ENCODE measurements around the gene HSPB1. TPM values are rescaled to one million over a fixed set of nuclear protein-coding genes. Genes with fewer than 3 reads are reported as not detected.

Gene HSPB1
- total RNA-seq, 6 experiments from 2014 or later = 1,016 to 1,211 (median 1,126) TPM

- no peak for TF ChIP-seq CTCF (IDR thresholded peaks at IDR 0.05)
- no peaks in the 10 kb centered on the region for H3K36me3 Mint-ChIP-seq (ENCODE audit: low read depth)
- H3K4me1 Mint-ChIP-seq (ENCODE audit: low read depth) = no peaks in the 10 kb centered on the region
- H3K4me3 Mint-ChIP-seq = no peak overlapping the region
- H3K9me3 Mint-ChIP-seq = no peaks in the 10 kb centered on the region
- H3K27me3 Mint-ChIP-seq (ENCODE audit: insufficient read depth) = peaks cover 7% of the 10 kb centered on the region
- DNase-seq = no peak
- no peak overlapping the region for H3K27ac Mint-ChIP-seq
These were observed 41.1 kb upstream of the HSPB1 start for GRCh38 chr7:76261329-76261728.

GRCh38 chr7:76261931-76262330, 40.5 kb upstream of the HSPB1 start:
- H3K4me3 Mint-ChIP-seq = no peak overlapping the region
- no peaks in the 10 kb centered on the region for H3K36me3 Mint-ChIP-seq (ENCODE audit: low read depth)
- no peaks in the 10 kb centered on the region for H3K9me3 Mint-ChIP-seq
- H3K27me3 Mint-ChIP-seq (ENCODE audit: insufficient read depth) = peaks cover 7% of the 10 kb centered on the region
- no peak for DNase-seq
- no peak overlapping the region for H3K27ac Mint-ChIP-seq
- no peaks in the 10 kb centered on the region for H3K4me1 Mint-ChIP-seq (ENCODE audit: low read depth)
- no peak for TF ChIP-seq CTCF (IDR thresholded peaks at IDR 0.05)

- Mint-ChIP-seq H3K9me3 (no peaks in the 10 kb centered on the region), H3K36me3 (ENCODE audit: low read depth) (no peaks in the 10 kb centered on the region), H3K27ac (no peak overlapping the region), H3K4me1 (ENCODE audit: low read depth) (no peaks in the 10 kb centered on the region), H3K27me3 (ENCODE audit: insufficient read depth) (peaks cover 5% of the 10 kb centered on the region), H3K4me3 (no peak overlapping the region)
- peak; percentile 48 for DNase-seq
- peak; percentile 83 for TF ChIP-seq CTCF (IDR thresholded peaks at IDR 0.05)
These were observed 39.6 kb upstream of the HSPB1 start for GRCh38 chr7:76262683-76263402.

- Mint-ChIP-seq H3K36me3 (ENCODE audit: low read depth) (no peaks in the 10 kb centered on the region), H3K27ac (no peak overlapping the region), H3K4me3 (no peak overlapping the region), H3K4me1 (ENCODE audit: low read depth) (peaks cover 4% of the 10 kb centered on the region; the same call in 1 of the 2 replicates), H3K9me3 (no peaks in the 10 kb centered on the region), H3K27me3 (ENCODE audit: insufficient read depth) (peaks cover 22% of the 10 kb centered on the region)
- DNase-seq = no peak
- no peak for TF ChIP-seq CTCF (IDR thresholded peaks at IDR 0.05)
These were observed 37.2 kb upstream of the HSPB1 start for GRCh38 chr7:76265299-76265698.

- H3K4me1 Mint-ChIP-seq (ENCODE audit: low read depth) = peaks cover 4% of the 10 kb centered on the region; the same call in 1 of the 2 replicates
- H3K27me3 Mint-ChIP-seq (ENCODE audit: insufficient read depth) = peaks cover 25% of the 10 kb centered on the region
- no peaks in the 10 kb centered on the region for H3K9me3 Mint-ChIP-seq
- H3K27ac Mint-ChIP-seq = no peak overlapping the region
- no peak for TF ChIP-seq CTCF (IDR thresholded peaks at IDR 0.05)
- H3K36me3 Mint-ChIP-seq (ENCODE audit: low read depth) = no peaks in the 10 kb centered on the region
- H3K4me3 Mint-ChIP-seq = no peak overlapping the region
- no peak for DNase-seq
These were observed 35.2 kb upstream of the HSPB1 start for GRCh38 chr7:76267107-76267893.

Measured in HFFc6 (cell line).